DND-41 (cell line): ENCODE results near the gene ARHGAP6.

Experiments
- EZH2 ChIP-seq: IDR thresholded peaks from 3 replicates; pipeline ENCODE4 v1.6.1; 2012; ENCODE audit warnings: borderline replicate concordance, low read depth, mild to moderate bottlenecking, moderate library complexity, low read length, inconsistent platforms; ENCODE audit not compliant: severe bottlenecking
- TF ChIP-seq, protein P1 (sequence below): IDR thresholded peaks from 2 replicates; pipeline ENCODE4 v1.5.1; 2012; ENCODE audit warnings: borderline replicate concordance, low read length, moderate library complexity, mild to moderate bottlenecking; ENCODE audit not compliant: poor library complexity, severe bottlenecking; ENCODE audit errors: extremely low read depth

DNA sequence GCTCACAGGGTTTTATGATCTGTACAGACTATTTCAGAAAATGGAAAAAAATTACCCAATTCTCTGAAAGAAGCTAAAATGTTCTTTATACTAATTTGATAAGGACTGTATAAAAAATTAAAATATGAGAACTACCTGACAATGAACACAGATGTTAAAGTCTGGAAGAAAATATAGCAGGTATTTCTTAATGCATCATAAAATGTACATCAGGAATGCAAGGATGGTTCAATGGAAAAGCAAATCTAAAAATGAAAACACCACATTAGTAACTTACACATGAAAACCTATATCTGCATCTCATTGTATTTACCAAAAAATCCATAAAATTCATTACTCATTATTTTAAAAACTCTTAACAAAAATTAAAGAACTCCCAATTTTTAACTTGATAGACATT is 39.4 kb downstream of the ARHGAP6 start:
- no peak for TF ChIP-seq EZH2
- TF ChIP-seq, protein P1, sequence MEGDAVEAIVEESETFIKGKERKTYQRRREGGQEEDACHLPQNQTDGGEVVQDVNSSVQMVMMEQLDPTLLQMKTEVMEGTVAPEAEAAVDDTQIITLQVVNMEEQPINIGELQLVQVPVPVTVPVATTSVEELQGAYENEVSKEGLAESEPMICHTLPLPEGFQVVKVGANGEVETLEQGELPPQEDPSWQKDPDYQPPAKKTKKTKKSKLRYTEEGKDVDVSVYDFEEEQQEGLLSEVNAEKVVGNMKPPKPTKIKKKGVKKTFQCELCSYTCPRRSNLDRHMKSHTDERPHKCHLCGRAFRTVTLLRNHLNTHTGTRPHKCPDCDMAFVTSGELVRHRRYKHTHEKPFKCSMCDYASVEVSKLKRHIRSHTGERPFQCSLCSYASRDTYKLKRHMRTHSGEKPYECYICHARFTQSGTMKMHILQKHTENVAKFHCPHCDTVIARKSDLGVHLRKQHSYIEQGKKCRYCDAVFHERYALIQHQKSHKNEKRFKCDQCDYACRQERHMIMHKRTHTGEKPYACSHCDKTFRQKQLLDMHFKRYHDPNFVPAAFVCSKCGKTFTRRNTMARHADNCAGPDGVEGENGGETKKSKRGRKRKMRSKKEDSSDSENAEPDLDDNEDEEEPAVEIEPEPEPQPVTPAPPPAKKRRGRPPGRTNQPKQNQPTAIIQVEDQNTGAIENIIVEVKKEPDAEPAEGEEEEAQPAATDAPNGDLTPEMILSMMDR, result no peak
